PC-9 (cell line): ENCODE results near the gene MEF2C. TPM values are rescaled to one million over a fixed set of nuclear protein-coding genes. Genes with fewer than 3 reads are reported as not detected.

Experiments
- BruUV-seq: library from RNA; stranded (reverse); fragments of 400-500 nt; replicated peaks from 2 replicates; lab custom pipeline; 2021; lab: Mats Ljungman, UMichigan
- CTCF ChIA-PET: fragments of 300-600 bp; sonication (Branson Sonifier 250); formaldehyde crosslinking; loops from one replicate; lab custom pipeline; 2022; ENCODE audit warnings: antibody characterized with exemption; lab: Charles Lee
- POLR2A ChIA-PET: fragments of 300-600 bp; sonication (Branson Sonifier 250); formaldehyde crosslinking; loops from one replicate; lab custom pipeline; 2022; ENCODE audit warnings: antibody characterized with exemption; ENCODE audit not compliant: unreplicated experiment; lab: Charles Lee
- DNase-seq, 2 experiments: peaks; one replicate each; pipeline versions ENCODE4 v3.0.0 to v3.0.0-alpha.2; 2015 to 2022; ENCODE audit warnings: mixed read lengths in 1 of 2
- H2AFZ ChIP-seq: fragments of 200-600 bp; sonication (generic); 2 replicates; pipeline ENCODE4 v1.8.1; 2017; ENCODE audit warnings: antibody characterized with exemption
- H3F3A ChIP-seq: fragments of 200-600 bp; sonication (generic); 2 replicates; pipeline ENCODE4 v1.8.1; 2017; ENCODE audit warnings: antibody characterized with exemption, mild to moderate bottlenecking, low read depth; ENCODE audit not compliant: insufficient read depth
- H3K27ac ChIP-seq: fragments of 200-600 bp; sonication (generic); 2 replicates; pipeline ENCODE4 v1.6.1; 2016; ENCODE audit warnings: mixed run types
- H3K27me3 ChIP-seq: fragments of 200-600 bp; sonication (generic); 2 replicates; pipeline ENCODE4 v1.6.1; 2016; ENCODE audit warnings: low read depth, mixed run types; ENCODE audit not compliant: insufficient read depth
- H3K36me3 ChIP-seq: fragments of 200-600 bp; sonication (generic); 2 replicates; pipeline ENCODE4 v1.6.1; 2016; ENCODE audit warnings: low read depth, mixed run types
- H3K4me1 ChIP-seq: fragments of 200-600 bp; sonication (generic); replicated peaks from 2 replicates; pipeline ENCODE4 v1.6.1; 2016; ENCODE audit warnings: mixed run types; ENCODE audit not compliant: insufficient read depth
- H3K4me2 ChIP-seq: fragments of 200-600 bp; sonication (generic); 2 replicates; pipeline ENCODE4 v1.6.1; 2017; ENCODE audit warnings: mixed run types
- H3K4me3 ChIP-seq: fragments of 200-600 bp; sonication (generic); 2 replicates; pipeline ENCODE4 v1.6.1; 2016; ENCODE audit warnings: mixed run types
- H3K79me2 ChIP-seq: fragments of 200-600 bp; sonication (generic); 2 replicates; pipeline ENCODE4 v1.6.1; 2017; ENCODE audit warnings: low read depth, mixed run types
- H3K9me2 ChIP-seq: fragments of 200-600 bp; sonication (generic); 2 replicates; pipeline ENCODE4 v1.8.1; 2017; ENCODE audit warnings: mild to moderate bottlenecking; ENCODE audit not compliant: insufficient read depth
- H3K9me3 ChIP-seq: fragments of 200-600 bp; sonication (generic); 2 replicates; pipeline ENCODE4 v1.8.1; 2016; ENCODE audit warnings: low read depth; ENCODE audit not compliant: insufficient read depth
- H4K20me1 ChIP-seq: fragments of 200-600 bp; sonication (generic); 2 replicates; pipeline ENCODE4 v1.8.1; 2017; ENCODE audit not compliant: insufficient read depth
- CTCF ChIP-seq: fragments of 200-600 bp; sonication (generic); conservative IDR thresholded peaks from 2 replicates; pipeline ENCODE4 v1.6.1; 2017; ENCODE audit warnings: mixed run types, antibody characterized with exemption, mild to moderate bottlenecking, moderate library complexity
- EZH2 ChIP-seq: fragments of 200-600 bp; sonication (generic); IDR thresholded peaks from 2 replicates; pipeline ENCODE4 v1.8.0; 2017; ENCODE audit warnings: antibody characterized with exemption, low read depth
- intact Hi-C: fragments of 100-400 bp; cut with micrococcal nuclease; formaldehyde crosslinking; loops from one replicate; pipeline ENCODE4 v1.10.0; 2022; ENCODE audit not compliant: unreplicated experiment
- total RNA-seq: library from RNA; stranded (reverse); gene quantifications from 2 replicates; pipeline ENCODE4 v1.2.3, GENCODE V29; 2021

MEF2C gene
- total RNA-seq, 1 experiment from 2014 or later = 2.5 TPM

GRCh38 chr5:88689668-88690408, 193.1 kb downstream of the MEF2C start:
- POLR2A ChIA-PET = no interaction called here
- H3K4me3 ChIP-seq = no peak overlapping the region
- BruUV-seq = no TSS peak

DNA sequence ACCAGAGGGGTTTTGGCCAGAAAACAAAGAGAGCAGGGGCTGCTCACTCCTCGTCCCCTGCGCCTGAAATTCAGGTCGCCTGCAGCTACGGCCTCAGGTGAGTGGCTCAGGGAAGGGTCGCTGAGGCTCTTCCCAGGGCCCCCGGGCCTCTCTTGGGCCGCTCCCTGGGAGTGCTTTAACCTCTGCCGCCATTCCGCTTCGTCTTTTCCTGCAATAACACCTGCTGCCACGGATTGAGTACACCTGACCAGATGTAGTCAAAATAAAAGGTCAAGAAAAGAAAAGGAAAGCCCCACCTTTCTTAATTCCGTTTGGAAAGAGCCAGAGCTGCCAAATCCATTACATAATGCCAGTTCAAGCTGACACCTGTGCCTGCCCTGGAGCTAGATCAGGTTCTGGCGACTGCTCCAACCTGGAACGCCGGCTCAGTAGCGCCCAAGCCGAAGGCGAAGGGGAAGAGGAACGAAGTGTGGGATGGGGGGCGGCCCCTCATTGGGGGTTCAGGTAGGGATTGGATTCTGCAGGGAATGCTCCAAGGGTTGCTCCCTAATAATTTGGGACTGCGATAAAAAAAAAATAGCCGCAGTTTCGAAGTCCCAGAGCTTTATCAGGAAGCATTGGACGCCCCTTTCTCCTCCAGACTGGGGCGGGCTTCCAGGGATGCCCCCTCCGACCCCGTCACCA, 193.9 kb downstream of the MEF2C start:
- TF ChIP-seq EZH2 = no peak
- TF ChIP-seq CTCF = no peak
- Histone ChIP-seq H3K4me1 (peaks cover 18% of the 10 kb centered on the region), H3F3A (no peaks in the 10 kb centered on the region), H3K27me3 (no peaks in the 10 kb centered on the region), H3K9me2 (no peaks in the 10 kb centered on the region), H3K79me2 (no peaks in the 10 kb centered on the region), H3K9me3 (no peaks in the 10 kb centered on the region), H3K4me2 (no peak overlapping the region), H2AFZ (no peak overlapping the region), H4K20me1 (no peaks in the 10 kb centered on the region), H3K4me3 (no peak overlapping the region), H3K27ac (no peak overlapping the region), H3K36me3 (no peaks in the 10 kb centered on the region)
- no TSS peak for BruUV-seq
- no peak for DNase-seq
- POLR2A ChIA-PET = interaction anchor here (0.7 kb wide), 1 partner anchor 1075 kb away, joined by 6 read pairs; no protein-coding TSS in a partner anchor
- intact Hi-C loops = no loop called here
- CTCF ChIA-PET = interaction anchor here (1.8 to 3.6 kb wide), 2 partner anchors 9 to 908 kb away, joined by 4 to 19 read pairs; no protein-coding TSS in a partner anchor

More at GRCh38 chr5:88689668-88690408, 193.1 kb downstream of the MEF2C start:
- Histone ChIP-seq H2AFZ (no peak overlapping the region), H3K27ac (no peak overlapping the region), H4K20me1 (no peaks in the 10 kb centered on the region), H3K9me3 (no peaks in the 10 kb centered on the region), H3K79me2 (no peaks in the 10 kb centered on the region), H3K27me3 (no peaks in the 10 kb centered on the region), H3K4me1 (peaks cover 18% of the 10 kb centered on the region), H3K4me2 (no peak overlapping the region), H3K9me2 (no peaks in the 10 kb centered on the region), H3K36me3 (no peaks in the 10 kb centered on the region), H3F3A (no peaks in the 10 kb centered on the region)
- TF ChIP-seq CTCF (no peak), EZH2 (no peak)
- no peak for DNase-seq
- intact Hi-C loops = loop anchor here (5.0 kb wide), 2 partner anchors 1263 to 1278 kb away; partner anchors contain the start of gene CCNH
- CTCF ChIA-PET = interaction anchor here (1.8 to 3.6 kb wide), 2 partner anchors 10 to 908 kb away, joined by 4 to 19 read pairs; no protein-coding TSS in a partner anchor

GRCh38 chr5:88688156-88688983, 194.6 kb downstream of the MEF2C start:
- no TSS peak for BruUV-seq
- POLR2A ChIA-PET = interaction anchor here (0.7 kb wide), 1 partner anchor 1074 kb away, joined by 6 read pairs; no protein-coding TSS in a partner anchor
- peaks cover 18% of the 10 kb centered on the region for H3K4me1 ChIP-seq

More at GRCh38 chr5:88688156-88688983, 194.6 kb downstream of the MEF2C start:
- Histone ChIP-seq H3K9me3 (no peaks in the 10 kb centered on the region), H3K27ac (no peak overlapping the region), H2AFZ (no peak overlapping the region), H3K36me3 (no peaks in the 10 kb centered on the region), H3F3A (no peaks in the 10 kb centered on the region), H3K4me2 (no peak overlapping the region), H4K20me1 (no peaks in the 10 kb centered on the region), H3K27me3 (no peaks in the 10 kb centered on the region), H3K4me3 (no peak overlapping the region), H3K9me2 (no peaks in the 10 kb centered on the region), H3K79me2 (no peaks in the 10 kb centered on the region)
- TF ChIP-seq CTCF (no peak), EZH2 (no peak)
- intact Hi-C loops = no loop called here
- DNase-seq = no peak
- CTCF ChIA-PET = interaction anchor here (3.6 kb wide), 1 partner anchor 907 kb away, joined by 19 read pairs; no protein-coding TSS in a partner anchor
